ENCODE data around the gene MBP.

MBP gene

DNA sequence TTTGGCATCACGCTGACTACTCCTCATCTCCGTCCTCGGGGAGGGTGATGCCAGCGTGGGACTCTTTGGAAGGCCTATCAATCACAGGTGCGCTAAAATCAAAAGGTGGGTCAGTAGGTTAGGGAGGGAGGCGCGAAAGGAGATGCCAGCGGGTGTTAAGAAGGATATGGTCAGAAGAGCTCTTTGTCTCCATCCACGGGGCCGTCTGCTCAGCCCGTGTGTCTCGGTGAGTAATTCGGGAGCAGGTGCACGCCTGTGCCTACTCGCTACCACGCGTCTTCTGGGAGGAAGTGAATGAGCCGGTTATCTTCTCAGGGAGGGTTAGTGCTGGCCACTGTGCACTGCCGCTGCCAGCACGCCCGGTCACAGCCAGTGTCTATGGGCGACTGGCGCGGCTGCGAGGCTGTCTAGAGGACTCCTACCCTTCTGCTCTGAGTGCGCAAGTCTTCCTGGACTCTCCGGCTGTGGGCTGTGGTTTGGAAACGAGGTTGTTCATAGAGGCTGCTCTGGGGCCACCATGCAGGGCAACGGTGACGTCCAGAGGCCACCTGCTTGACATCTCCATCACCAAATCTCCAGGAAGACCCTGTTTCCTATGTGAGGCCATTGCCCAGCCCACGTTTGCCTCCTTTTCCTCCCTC, 153.4 kb downstream of the MBP start:
- Histone ChIP-seq H3K4me3 (ENCODE audit: low read length) (no peak overlapping the region), H3K9me3 (ENCODE audit: control insufficient read depth, low read depth, low read length) (no peaks in the 10 kb centered on the region), H3K4me1 (ENCODE audit: control insufficient read depth, low read depth, low read length) (peaks cover 25% of the 10 kb centered on the region), H3K9ac (ENCODE audit: low read length) (no peak overlapping the region), H3K36me3 (ENCODE audit: control insufficient read depth, low read depth, low read length) (no peaks in the 10 kb centered on the region), H3K27me3 (ENCODE audit: control insufficient read depth, insufficient read depth, low read length) (no peaks in the 10 kb centered on the region), H3K27ac (ENCODE audit: low read length) (no peak overlapping the region)

DNA sequence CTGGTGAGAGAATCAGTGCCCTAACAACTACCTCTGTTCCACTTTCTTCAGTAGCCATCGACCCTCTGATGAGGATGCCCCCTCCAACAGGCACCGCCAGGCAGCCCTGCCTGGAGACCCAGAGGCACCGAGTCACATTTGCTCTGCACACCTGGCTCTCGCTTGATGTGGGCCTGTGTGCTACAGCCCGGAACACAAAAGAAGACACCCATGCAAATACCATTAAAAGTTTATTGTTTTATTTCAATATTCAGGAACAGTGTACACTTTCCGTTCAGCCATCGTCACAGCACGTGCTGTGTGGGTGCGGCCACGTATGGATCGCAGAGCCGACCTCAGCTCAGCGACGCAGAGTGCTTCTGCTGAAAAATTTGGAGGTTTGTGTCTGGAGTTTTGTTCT, 154.0 kb downstream of the MBP start:
- H3K4me3 ChIP-seq (ENCODE audit: low read length), result no peak overlapping the region
- no peaks in the 10 kb centered on the region for H3K36me3 ChIP-seq (ENCODE audit: control insufficient read depth, low read depth, low read length)
- H3K9ac ChIP-seq (ENCODE audit: low read length), result no peak overlapping the region
- no peaks in the 10 kb centered on the region for H3K9me3 ChIP-seq (ENCODE audit: control insufficient read depth, low read depth, low read length)
- H3K4me1 ChIP-seq (ENCODE audit: control insufficient read depth, low read depth, low read length), result peaks cover 23% of the 10 kb centered on the region
- no peaks in the 10 kb centered on the region for H3K27me3 ChIP-seq (ENCODE audit: control insufficient read depth, insufficient read depth, low read length)
- no peak overlapping the region for H3K27ac ChIP-seq (ENCODE audit: low read length)

DNA sequence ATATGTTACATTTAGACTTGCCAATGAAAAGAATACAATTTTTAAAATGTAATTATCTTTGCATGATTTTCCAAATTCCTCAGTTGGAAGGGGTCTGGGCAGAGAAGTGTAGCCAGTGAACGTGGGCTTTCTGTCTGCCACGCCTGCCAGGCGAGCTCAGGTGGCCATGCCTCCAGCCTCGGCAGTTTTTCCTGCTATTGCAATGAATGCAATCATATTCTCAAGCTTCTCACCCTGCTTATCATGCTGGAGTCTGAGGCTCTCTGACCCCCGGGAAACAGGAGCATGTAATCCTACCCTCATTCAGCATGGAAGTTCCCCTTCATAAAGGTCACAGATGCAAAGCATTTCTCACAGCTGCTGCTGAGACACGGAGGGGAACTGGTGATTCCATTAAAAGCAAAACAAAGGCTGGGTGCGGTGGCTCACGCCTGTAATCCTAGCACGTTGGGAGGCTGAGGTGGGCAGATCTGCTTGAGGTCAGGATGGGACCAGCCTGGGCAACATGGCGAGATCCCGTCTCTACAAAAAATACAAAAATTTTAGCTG, 154.8 kb downstream of the MBP start:
- Histone ChIP-seq H3K27ac (ENCODE audit: low read length) (no peak overlapping the region), H3K9me3 (ENCODE audit: control insufficient read depth, low read depth, low read length) (no peaks in the 10 kb centered on the region), H3K27me3 (ENCODE audit: control insufficient read depth, insufficient read depth, low read length) (no peaks in the 10 kb centered on the region), H3K9ac (ENCODE audit: low read length) (no peak overlapping the region), H3K4me1 (ENCODE audit: control insufficient read depth, low read depth, low read length) (peaks cover 21% of the 10 kb centered on the region), H3K4me3 (ENCODE audit: low read length) (no peak overlapping the region), H3K36me3 (ENCODE audit: control insufficient read depth, low read depth, low read length) (no peaks in the 10 kb centered on the region)

DNA sequence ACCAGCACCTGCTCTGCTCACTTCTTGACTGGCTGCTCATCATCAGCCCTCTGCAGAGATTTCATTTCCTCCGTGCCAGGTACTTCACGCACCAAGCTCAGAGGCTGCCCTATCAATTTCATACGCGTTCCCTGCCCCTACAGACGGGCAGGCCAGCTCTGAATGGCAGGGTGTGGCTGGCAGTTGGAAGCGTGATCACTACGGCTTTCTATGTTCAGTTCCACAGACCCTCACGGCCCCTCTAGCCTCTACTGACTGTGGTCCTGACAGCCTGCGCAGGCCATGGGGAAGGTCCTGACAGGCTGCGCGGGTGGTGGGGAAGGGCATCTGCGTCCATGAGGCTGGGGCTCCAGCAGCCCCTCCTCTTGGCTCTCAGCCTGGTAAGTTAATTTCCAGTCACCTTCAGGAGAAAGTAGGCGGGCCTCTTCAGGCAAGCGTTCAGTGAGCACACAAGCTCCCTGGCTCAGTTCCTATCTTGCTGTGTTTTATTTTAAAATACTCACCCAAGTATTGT, 155.4 kb downstream of the MBP start:
- H3K4me3 ChIP-seq (ENCODE audit: low read length), result no peak overlapping the region
- no peaks in the 10 kb centered on the region for H3K27me3 ChIP-seq (ENCODE audit: control insufficient read depth, insufficient read depth, low read length)
- no peak overlapping the region for H3K9ac ChIP-seq (ENCODE audit: low read length)
- no peak overlapping the region for H3K27ac ChIP-seq (ENCODE audit: low read length)
- no peaks in the 10 kb centered on the region for H3K36me3 ChIP-seq (ENCODE audit: control insufficient read depth, low read depth, low read length)
- H3K9me3 ChIP-seq (ENCODE audit: control insufficient read depth, low read depth, low read length), result no peaks in the 10 kb centered on the region
- H3K4me1 ChIP-seq (ENCODE audit: control insufficient read depth, low read depth, low read length), result peaks cover 21% of the 10 kb centered on the region

- Histone ChIP-seq H3K4me1 (ENCODE audit: control insufficient read depth, low read depth, low read length) (peaks cover 12% of the 10 kb centered on the region), H3K27me3 (ENCODE audit: control insufficient read depth, insufficient read depth, low read length) (no peaks in the 10 kb centered on the region), H3K36me3 (ENCODE audit: control insufficient read depth, low read depth, low read length) (no peaks in the 10 kb centered on the region), H3K27ac (ENCODE audit: low read length) (no peak overlapping the region), H3K4me3 (ENCODE audit: low read length) (no peak overlapping the region), H3K9ac (ENCODE audit: low read length) (no peak overlapping the region), H3K9me3 (ENCODE audit: control insufficient read depth, low read depth, low read length) (no peaks in the 10 kb centered on the region)
Measured at GRCh38 chr18:76975577-76976110, 156.9 kb downstream of the MBP start.

GRCh38 chr18:76974386-76974785, 158.2 kb downstream of the MBP start:
- peaks cover 12% of the 10 kb centered on the region for H3K4me1 ChIP-seq (ENCODE audit: control insufficient read depth, low read depth, low read length)
- H3K27me3 ChIP-seq (ENCODE audit: control insufficient read depth, insufficient read depth, low read length), result no peaks in the 10 kb centered on the region
- no peak overlapping the region for H3K4me3 ChIP-seq (ENCODE audit: low read length)
- H3K9me3 ChIP-seq (ENCODE audit: control insufficient read depth, low read depth, low read length), result no peaks in the 10 kb centered on the region
- no peaks in the 10 kb centered on the region for H3K36me3 ChIP-seq (ENCODE audit: control insufficient read depth, low read depth, low read length)
- no peak overlapping the region for H3K9ac ChIP-seq (ENCODE audit: low read length)
- no peak overlapping the region for H3K27ac ChIP-seq (ENCODE audit: low read length)

GRCh38 chr18:76973520-76974266, 158.9 kb downstream of the MBP start:
- H3K36me3 ChIP-seq (ENCODE audit: control insufficient read depth, low read depth, low read length), result no peaks in the 10 kb centered on the region
- H3K4me3 ChIP-seq (ENCODE audit: low read length), result no peak overlapping the region
- no peaks in the 10 kb centered on the region for H3K9me3 ChIP-seq (ENCODE audit: control insufficient read depth, low read depth, low read length)
- no peaks in the 10 kb centered on the region for H3K27me3 ChIP-seq (ENCODE audit: control insufficient read depth, insufficient read depth, low read length)
- H3K4me1 ChIP-seq (ENCODE audit: control insufficient read depth, low read depth, low read length), result peaks cover 16% of the 10 kb centered on the region
- no peak overlapping the region for H3K9ac ChIP-seq (ENCODE audit: low read length)
- H3K27ac ChIP-seq (ENCODE audit: low read length), result no peak overlapping the region

- Histone ChIP-seq H3K9ac (ENCODE audit: low read length) (no peak overlapping the region), H3K4me1 (ENCODE audit: control insufficient read depth, low read depth, low read length) (peaks cover 22% of the 10 kb centered on the region), H3K9me3 (ENCODE audit: control insufficient read depth, low read depth, low read length) (no peaks in the 10 kb centered on the region), H3K36me3 (ENCODE audit: control insufficient read depth, low read depth, low read length) (no peaks in the 10 kb centered on the region), H3K4me3 (ENCODE audit: low read length) (no peak overlapping the region), H3K27me3 (ENCODE audit: control insufficient read depth, insufficient read depth, low read length) (no peaks in the 10 kb centered on the region), H3K27ac (ENCODE audit: low read length) (no peak overlapping the region)
Measured at GRCh38 chr18:76972846-76973519, 159.6 kb downstream of the MBP start.

DNA sequence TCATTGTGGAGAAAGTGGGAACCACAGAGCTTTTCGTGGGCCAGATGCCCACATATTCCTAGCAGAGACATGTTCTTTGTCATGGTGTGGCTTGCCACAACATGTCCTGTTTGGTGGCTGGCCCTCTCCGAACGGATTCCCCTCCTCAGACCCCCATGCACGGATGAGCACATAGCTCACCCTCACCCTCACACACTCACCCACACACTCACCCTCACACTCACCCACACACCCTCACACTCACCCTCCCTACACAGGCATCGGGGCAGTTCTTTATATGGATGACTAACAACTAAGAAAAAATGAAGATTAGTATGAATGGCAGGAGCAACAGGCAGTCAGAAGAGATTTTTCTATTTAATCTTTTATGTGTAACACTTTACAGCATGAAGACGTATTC, 160.3 kb downstream of the MBP start:
- Histone ChIP-seq H3K9me3 (ENCODE audit: control insufficient read depth, low read depth, low read length) (peaks cover 1% of the 10 kb centered on the region), H3K4me1 (ENCODE audit: control insufficient read depth, low read depth, low read length) (peaks cover 29% of the 10 kb centered on the region)

GRCh38 chr18:76970770-76971559, 161.6 kb downstream of the MBP start:
- Histone ChIP-seq H3K4me3 (ENCODE audit: low read length) (no peak overlapping the region), H3K9me3 (ENCODE audit: control insufficient read depth, low read depth, low read length) (peaks cover 4% of the 10 kb centered on the region), H3K36me3 (ENCODE audit: control insufficient read depth, low read depth, low read length) (no peaks in the 10 kb centered on the region), H3K27ac (ENCODE audit: low read length) (no peak overlapping the region), H3K27me3 (ENCODE audit: control insufficient read depth, insufficient read depth, low read length) (no peaks in the 10 kb centered on the region), H3K9ac (ENCODE audit: low read length) (no peak overlapping the region), H3K4me1 (ENCODE audit: control insufficient read depth, low read depth, low read length) (peaks cover 33% of the 10 kb centered on the region)

More for the DNA sequence above, 160.3 kb downstream of the MBP start:
- no peak overlapping the region for H3K4me3 ChIP-seq (ENCODE audit: low read length)
- H3K36me3 ChIP-seq (ENCODE audit: control insufficient read depth, low read depth, low read length), result no peaks in the 10 kb centered on the region
- no peak overlapping the region for H3K27ac ChIP-seq (ENCODE audit: low read length)
- H3K27me3 ChIP-seq (ENCODE audit: control insufficient read depth, insufficient read depth, low read length), result no peaks in the 10 kb centered on the region
- H3K9ac ChIP-seq (ENCODE audit: low read length), result no peak overlapping the region
